Hepatocyte (in vitro differentiated cells): ENCODE data around the gene ALG14.

ENCODE experiments used
- EZH2phosphoT487 ChIP-seq: fragments of 200-600 bp; sonication (generic); IDR thresholded peaks from one replicate; pipeline ENCODE4 v1.6.1; 2018; ENCODE audit warnings: antibody characterized with exemption, mild to moderate bottlenecking, low read depth, moderate library complexity; ENCODE audit not compliant: unreplicated experiment, severe bottlenecking
- TF ChIP-seq, protein P1 (sequence below): fragments of 200-600 bp; sonication (generic); IDR thresholded peaks from 2 replicates; pipeline ENCODE4 v1.5.1; 2016; ENCODE audit warnings: antibody characterized with exemption, mild to moderate bottlenecking; ENCODE audit not compliant: poor library complexity

DNA sequence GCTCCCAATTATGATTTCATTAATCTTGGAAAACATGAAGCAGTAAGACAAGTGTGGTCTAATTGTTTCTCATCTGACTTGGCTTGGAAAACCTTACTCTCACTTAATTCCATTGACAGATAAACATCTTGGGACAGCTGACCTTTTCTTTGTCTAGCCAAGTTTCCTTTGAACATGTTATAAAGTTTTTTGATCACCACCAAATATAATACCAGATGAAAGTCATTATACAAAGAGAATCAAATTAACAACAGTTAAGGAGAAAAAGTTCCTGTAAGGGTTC lies 50.2 kb downstream of the ALG14 start:
- TF ChIP-seq, protein P1, sequence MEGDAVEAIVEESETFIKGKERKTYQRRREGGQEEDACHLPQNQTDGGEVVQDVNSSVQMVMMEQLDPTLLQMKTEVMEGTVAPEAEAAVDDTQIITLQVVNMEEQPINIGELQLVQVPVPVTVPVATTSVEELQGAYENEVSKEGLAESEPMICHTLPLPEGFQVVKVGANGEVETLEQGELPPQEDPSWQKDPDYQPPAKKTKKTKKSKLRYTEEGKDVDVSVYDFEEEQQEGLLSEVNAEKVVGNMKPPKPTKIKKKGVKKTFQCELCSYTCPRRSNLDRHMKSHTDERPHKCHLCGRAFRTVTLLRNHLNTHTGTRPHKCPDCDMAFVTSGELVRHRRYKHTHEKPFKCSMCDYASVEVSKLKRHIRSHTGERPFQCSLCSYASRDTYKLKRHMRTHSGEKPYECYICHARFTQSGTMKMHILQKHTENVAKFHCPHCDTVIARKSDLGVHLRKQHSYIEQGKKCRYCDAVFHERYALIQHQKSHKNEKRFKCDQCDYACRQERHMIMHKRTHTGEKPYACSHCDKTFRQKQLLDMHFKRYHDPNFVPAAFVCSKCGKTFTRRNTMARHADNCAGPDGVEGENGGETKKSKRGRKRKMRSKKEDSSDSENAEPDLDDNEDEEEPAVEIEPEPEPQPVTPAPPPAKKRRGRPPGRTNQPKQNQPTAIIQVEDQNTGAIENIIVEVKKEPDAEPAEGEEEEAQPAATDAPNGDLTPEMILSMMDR, result no peak
- TF ChIP-seq EZH2phosphoT487, result no peak
